ENCODE data around the gene ITGAD.

DNA sequence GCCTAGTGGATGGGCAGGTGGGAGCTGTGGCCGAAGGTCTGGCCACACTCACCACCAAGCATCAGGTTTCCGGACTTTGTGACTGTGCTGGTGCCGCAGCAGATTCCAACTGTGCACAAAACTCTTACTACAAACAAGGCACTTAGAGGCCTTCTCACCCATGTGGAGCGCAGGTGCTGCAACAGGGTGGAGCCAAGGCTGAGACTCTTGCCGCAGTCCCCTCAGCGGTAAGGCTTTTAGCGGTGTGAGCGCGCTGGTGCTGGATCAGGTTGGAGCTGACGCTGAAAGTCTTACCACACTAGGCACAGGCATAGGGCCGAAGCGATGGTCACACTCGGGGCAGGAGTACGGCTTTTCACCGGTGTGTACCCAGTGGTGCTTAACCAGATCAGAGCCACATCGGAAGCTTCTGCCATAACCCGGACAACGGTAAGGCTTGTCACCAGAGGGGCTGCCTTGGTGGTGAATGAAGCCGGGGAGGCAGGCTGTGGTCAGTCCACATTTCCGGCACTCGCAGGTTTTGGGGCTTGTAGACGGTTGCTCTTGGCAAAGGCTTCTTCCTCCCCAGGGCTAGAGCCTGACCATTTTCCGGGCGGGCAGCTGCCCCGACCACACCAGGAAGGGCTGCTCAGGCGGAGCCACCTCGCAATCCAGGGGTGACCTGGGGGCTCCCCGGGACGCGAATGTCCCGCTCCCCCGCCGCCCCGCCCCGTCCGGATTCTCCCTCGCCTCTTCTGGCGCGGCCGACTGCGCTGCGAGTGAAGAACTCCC lies 65.1 kb downstream of the ITGAD start:
- TF ChIP-seq POLR2AphosphoS5 (IDR thresholded peaks at IDR 0.05; ENCODE audit: low read depth, low read length) (no peak), POLR2A (IDR thresholded peaks at IDR 0.05; ENCODE audit: low read depth, low read length) (peak; percentile 23; the same call in 1 of the 2 replicates)

Data from GM12892 (cell line).